NCI-H1105 (cell line): ENCODE measurements around the gene RFX8.
"Not testable (repeated sequence)": the region's sequence is repeated elsewhere in the genome, so short reads cannot be mapped to it uniquely, and the experiment has no call there.

ENCODE experiments used
- DNase-seq: peaks from one replicate; lab custom pipeline; 2025; lab: John Stamatoyannopoulos, UW

The RFX8 gene

GRCh38 chr2:101440127-101440738, 34.7 kb downstream of the RFX8 start:
- no peak for DNase-seq

- no peak for DNase-seq
Measured at GRCh38 chr2:101439716-101440115, 35.2 kb downstream of the RFX8 start.

DNA sequence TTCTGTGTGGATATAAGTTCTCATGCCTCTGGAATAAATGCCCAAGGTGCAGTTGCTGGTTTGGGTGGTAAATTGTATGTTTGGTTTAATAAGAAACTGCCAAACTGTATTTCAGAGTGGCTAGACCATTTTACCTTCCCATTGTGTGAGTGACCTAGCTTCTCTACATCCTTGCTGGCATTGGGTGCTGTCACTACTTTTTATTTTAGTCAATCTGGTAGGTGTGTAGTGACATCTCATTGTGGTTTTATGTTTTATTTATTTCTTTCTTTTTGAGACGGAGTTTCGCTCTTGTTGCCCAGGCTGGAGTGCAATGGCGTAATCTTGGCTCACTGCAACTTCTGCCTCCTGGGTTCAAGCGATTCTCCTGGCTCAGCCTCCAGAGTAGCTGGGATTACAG, 36.4 kb downstream of the RFX8 start:
- not testable (repeated sequence) for DNase-seq

DNA sequence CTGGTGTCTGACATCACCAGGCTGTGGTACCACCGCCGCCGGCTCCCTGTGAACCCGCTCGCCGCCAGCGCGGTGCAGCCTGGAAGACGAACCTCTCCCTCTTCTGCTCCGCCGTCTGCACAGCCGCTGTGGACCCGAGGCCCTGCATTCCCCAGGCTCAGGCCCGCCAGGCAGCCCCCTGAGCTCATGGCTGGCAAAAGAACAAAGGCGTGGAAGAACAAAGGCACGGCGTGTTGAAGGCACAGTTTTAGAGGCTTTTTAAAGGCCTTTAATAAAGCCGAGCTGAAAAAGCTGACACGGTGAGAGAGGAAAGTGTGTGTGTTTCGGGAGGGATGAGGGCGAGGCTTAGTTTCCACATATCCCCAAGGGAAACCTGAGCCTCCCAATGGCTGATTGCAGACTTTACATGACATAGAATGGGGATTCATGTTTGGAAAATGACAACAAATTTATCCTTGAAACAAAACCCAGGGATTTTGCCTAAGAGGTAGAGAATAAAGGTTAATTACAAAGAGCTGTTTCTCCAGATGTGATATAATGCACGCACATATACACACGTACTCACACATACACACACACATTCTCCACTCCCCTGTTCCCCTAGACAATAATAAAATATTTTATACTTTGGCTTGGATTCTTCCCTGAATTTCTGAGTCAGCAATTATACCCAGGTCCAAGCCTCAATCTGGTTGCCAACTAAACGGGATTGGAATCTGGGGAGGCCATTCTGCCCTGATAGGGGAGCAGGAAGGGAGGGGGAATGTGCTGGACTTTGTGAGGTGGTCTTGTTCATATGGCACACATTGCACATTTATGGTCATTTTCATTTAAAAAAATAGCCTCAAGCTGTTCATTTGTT, 39.7 kb downstream of the RFX8 start:
- no peak for DNase-seq

DNA sequence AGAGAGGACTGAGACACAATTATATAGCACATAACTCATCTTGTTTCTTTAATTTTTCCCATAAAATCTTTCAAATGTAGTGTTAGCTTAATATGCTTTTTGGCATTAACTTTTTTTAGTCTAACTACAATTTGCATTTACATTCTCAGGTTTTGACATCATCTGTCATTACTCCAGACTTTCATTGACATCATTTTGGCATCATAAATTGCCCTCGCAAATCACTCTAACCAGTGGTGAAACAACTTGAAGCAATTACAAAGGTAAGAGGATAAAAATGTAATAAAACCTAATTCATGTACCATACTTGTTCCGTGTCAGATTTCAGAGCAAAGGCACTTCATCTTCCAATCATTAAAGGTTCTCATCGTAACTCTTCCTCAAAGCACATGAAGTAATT, 41.4 kb downstream of the RFX8 start:
- DNase-seq: no peak

DNA sequence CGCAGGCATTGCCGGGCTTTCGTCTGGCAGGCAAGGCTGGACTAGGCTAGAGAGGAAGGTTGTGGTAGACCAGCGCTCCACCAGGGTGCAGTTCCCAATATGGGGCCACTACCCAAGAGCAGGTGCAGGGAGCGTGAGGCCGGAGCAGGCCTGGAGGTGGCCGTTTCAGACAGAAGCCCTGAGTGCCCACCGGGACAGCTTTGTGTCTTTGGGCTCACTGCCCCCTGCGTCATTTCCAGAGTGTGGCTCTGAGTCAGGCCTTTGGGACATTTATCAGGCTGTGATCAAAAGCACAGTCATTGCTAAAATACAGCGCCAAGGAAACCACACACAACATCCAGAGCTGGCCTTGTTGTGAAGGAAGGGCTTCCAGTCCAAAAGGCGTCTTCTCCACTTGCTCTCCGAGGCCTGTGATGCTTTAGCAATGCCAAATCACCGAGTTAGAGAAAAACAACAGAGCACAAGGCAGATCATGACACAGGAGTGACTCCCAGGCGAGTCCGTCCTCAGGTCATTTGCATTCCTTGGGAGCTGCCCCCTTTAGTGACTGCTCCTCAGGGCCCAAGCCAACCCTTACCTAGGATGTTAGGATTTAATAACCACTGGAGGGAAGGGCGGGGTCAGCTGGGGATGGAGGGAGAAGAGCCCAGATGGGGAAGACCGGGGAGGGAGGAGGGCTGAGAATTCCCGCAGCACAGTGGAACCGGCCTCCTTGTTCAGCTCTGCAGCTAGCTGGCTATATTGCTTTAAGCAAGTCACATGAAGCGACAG, 42.3 kb downstream of the RFX8 start:
- no peak for DNase-seq

- DNase-seq: no peak
Measured at GRCh38 chr2:101431486-101431885, 43.4 kb downstream of the RFX8 start.

DNA sequence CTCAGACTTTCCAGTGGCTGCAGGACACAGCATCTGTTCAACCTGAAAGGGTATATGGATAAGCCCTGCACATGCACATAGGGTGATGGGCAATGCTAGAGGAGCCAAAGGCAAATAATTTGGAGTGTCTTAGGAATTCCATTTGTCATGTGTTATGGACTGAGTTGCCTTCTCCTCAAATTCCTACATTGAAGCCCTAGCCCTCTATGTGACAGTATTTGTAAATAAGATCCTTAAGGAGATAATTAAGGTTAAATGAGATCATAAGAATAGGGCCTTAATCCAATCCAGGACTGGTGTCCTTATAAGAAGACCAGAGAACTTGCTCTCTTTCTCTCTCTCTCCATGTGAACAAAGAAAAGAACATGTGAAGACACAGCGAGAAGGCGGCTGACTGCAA, 44.8 kb downstream of the RFX8 start:
- DNase-seq: no peak

DNA sequence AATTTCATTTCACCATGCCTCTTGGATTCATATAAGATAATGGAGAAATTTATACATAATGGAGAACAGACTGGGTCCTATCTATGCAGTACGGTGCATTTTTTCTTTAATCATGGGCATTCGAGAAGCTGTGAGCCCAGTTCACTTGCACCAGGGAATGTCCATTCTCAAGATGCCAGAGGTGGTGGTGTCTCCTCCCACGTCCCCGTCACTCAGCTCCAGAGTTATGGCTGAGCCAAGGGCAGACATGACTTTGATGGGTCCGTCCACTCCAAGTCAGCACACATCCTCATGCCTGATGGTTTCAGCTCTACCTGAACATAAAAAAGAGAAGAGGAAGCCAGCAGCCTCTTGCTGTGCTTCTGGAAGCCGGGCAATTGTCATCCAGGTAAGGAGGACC, 45.5 kb downstream of the RFX8 start:
- DNase-seq: no peak

DNA sequence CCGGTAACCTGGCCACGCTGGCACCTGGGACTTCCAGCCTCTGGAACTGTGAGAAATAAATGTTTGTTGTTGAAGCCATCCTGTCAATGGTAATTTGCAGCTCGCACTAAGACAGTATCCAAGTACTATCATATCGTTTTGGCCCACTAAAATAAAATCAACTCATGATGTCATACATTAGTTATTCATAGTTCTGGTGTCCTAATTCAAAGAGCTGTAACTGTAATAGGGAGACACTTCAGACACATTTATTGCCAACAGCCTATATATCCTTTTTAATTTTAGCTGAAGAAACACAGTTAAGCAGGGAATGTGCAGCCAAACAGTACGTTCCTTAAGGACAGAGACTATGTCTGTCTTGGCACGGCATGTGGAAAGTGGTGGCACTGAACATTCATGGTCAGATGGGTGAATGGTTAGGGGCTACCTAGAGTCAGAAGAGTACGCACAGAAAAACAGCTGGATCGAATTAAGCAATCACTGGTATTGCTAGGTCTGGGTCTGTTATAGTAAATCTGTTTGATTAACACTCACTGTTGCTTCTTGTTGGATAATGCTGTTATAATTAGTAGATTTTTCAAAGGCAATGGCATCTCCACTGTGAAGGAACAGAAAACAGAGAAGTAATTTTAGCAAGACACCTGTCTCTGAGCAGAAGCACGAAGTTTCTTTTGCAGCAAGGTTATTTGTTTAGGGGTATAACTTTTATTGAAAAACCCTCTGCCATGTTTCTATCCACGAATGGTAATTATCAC, 46.3 kb downstream of the RFX8 start:
- DNase-seq: no peak

GRCh38 chr2:101427743-101428142, 47.2 kb downstream of the RFX8 start:
- DNase-seq: no peak

DNA sequence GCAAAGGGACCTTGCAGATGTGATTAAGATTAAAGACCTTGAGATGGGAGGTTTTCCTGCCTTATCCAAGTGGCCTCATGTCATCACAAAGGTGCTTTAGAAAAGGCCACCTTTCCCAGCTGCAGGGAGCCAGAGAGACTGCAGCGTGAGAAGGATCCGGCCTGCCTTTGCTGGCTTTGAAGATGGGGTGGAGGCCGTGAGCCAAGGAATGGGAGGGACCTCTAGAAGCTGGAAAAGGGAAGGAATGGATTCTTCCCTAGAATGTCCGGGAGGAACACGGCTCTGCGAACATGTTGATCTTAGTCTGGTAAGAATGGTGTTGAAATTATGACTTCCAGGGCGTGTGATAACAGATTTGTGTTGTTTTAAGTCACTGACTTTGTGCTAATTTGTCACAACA, 47.7 kb downstream of the RFX8 start:
- no peak for DNase-seq

GRCh38 chr2:101426822-101427221, 48.1 kb downstream of the RFX8 start:
- DNase-seq: no peak

DNA sequence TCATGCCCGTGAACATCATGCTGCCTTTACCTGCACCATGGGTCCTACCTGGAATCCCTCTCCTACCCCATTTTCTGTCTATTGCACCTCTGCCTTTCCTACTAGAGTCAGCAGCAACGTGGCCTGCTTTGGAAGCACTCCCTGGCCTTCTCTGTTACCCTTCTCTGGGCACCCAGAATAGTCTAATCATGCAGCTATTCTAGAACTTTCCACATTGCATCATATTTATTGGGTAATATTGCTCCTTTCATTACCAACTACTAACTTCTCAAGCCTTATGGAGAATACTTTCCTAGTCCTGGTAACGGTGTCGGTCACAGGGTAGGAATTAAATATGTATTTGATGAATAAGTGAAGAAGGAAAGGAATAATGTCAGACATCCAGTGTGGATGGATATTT, 54.3 kb downstream of the RFX8 start:
- no peak for DNase-seq

- DNase-seq: peak; percentile 45
Measured at GRCh38 chr2:101419096-101419663, 55.7 kb downstream of the RFX8 start.

DNA sequence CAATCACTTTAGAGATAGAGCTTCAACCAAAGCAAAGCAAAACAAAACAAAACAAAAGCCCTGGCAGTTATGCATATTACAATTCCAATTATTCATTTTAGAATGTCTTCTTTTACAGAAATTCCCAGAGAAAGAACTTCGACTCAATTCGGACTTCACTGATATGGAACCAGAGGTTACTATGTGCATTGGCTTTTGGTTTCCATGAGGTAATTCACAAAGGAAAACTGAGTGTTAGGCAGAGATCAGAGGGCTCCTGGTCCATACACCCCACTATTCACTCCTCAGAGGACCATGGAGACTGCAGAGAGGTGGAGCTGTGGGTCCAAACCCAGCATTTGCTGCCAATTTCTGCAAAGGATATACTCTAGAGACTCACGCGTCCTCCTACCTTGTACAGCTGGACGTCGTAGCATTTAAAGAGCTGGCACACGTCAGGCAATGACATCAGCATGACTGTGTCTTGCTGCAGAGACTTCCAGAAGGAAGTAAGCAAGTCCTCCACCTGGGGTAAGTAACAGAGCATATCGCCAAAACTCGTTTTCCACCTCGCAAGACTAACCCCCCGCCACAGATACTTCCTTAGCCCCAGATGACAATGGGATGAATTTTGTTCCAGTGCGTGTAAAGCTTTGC, 56.3 kb downstream of the RFX8 start:
- no peak for DNase-seq

GRCh38 chr2:101416609-101417008, 58.3 kb downstream of the RFX8 start:
- DNase-seq: no peak

- no peak for DNase-seq
Measured at GRCh38 chr2:101415884-101416283, 59.0 kb downstream of the RFX8 start.

GRCh38 chr2:101415220-101415619, 59.7 kb downstream of the RFX8 start:
- no peak for DNase-seq

- no peak for DNase-seq
Measured at GRCh38 chr2:101412092-101412694, 62.7 kb downstream of the RFX8 start.

GRCh38 chr2:101410746-101411145, 64.2 kb downstream of the RFX8 start:
- no peak for DNase-seq
